HEK293 (cell line): Measurements from ENCODE around the gene APOBEC3A.

ENCODE experiments used
- CTCF ChIA-PET: fragments of 350-600 bp; formaldehyde crosslinking; extraction: SDS; loops from one replicate; lab custom pipeline; 2021; ENCODE audit warnings: antibody characterized with exemption; lab: Yijun Ruan, JAX
- POLR2A ChIA-PET: fragments of 300-600 bp; formaldehyde crosslinking; extraction: SDS; loops from one replicate; lab custom pipeline; 2020; ENCODE audit warnings: antibody characterized with exemption, inconsistent platforms; lab: Yijun Ruan, JAX
- H3K27ac ChIP-seq: fragments of 200-500 bp; sonication (Bioruptor generic); 2 replicates; pipeline ENCODE4 v1.5.1; 2014; ENCODE audit warnings: low read depth, low read length, control low read depth, inconsistent platforms; ENCODE audit errors: extremely low read depth
- H3K36me3 ChIP-seq, 2 experiments: fragments of 200-500 bp in 1 of 2; sonication (Bioruptor generic) in 1 of 2; 1 replicate in 1 of 2; 2 replicates in 1 of 2; pipeline ENCODE4 v1.5.1; 2014 to 2017; ENCODE audit warnings: inconsistent platforms in 2 of 2, low read length in 2 of 2; ENCODE audit not compliant: control insufficient read depth in 2 of 2, insufficient read depth in 1 of 2
- H3K4me1 ChIP-seq: fragments of 200-500 bp; sonication (Bioruptor generic); 2 replicates; pipeline ENCODE4 v1.5.1; 2014; ENCODE audit warnings: mild to moderate bottlenecking, low read length, inconsistent platforms; ENCODE audit not compliant: control insufficient read depth, insufficient read depth
- H3K4me3 ChIP-seq: 2 replicates; pipeline ENCODE4 v1.5.1; 2011; ENCODE audit warnings: low read depth, mild to moderate bottlenecking, control low read depth, low read length, moderate library complexity
- H3K9me3 ChIP-seq: fragments of 200-500 bp; sonication (Bioruptor generic); 2 replicates; pipeline ENCODE4 v1.5.1; 2014; ENCODE audit warnings: low read depth, low read length, inconsistent platforms; ENCODE audit not compliant: control insufficient read depth, insufficient read depth
- GLIS1 ChIP-seq: fragments of 450-650 bp; formaldehyde crosslinking; IDR thresholded peaks from 2 replicates; pipeline ENCODE4 v1.5.1; 2016; ENCODE audit warnings: missing biosample characterization, missing genetic modification characterization
- HOXA7 ChIP-seq: sonication (generic); formaldehyde crosslinking; IDR thresholded peaks from 2 replicates; pipeline ENCODE4 v1.8.1; 2022; ENCODE audit warnings: missing genetic modification reagents, borderline replicate concordance
- OSR2 ChIP-seq: fragments of 450-650 bp; formaldehyde crosslinking; IDR thresholded peaks from 2 replicates; pipeline ENCODE4 v1.5.1; 2016; ENCODE audit warnings: missing biosample characterization, missing genetic modification characterization
- RBAK ChIP-seq: fragments of 450-650 bp; formaldehyde crosslinking; IDR thresholded peaks from 2 replicates; pipeline ENCODE4 v1.5.1; 2016; ENCODE audit warnings: missing biosample characterization, missing genetic modification characterization
- TCF7L2 ChIP-seq: IDR thresholded peaks from 2 replicates; pipeline ENCODE4 v1.6.1; 2011; ENCODE audit warnings: low read depth, mild to moderate bottlenecking, inconsistent platforms, low read length, moderate library complexity, borderline replicate concordance
- ZNF274 ChIP-seq, 2 experiments: fragments of 200-500 bp in 1 of 2; fragments of 450-650 bp in 1 of 2; sonication (Bioruptor generic) in 1 of 2; formaldehyde crosslinking in 1 of 2; IDR thresholded peaks; 2 replicates each; pipeline versions ENCODE4 v1.5.1 to v1.6.1; 2014 to 2016; ENCODE audit warnings: borderline replicate concordance in 1 of 2, inconsistent platforms in 1 of 2, low read length in 1 of 2, missing biosample characterization in 1 of 2, missing genetic modification characterization in 1 of 2
- ZNF510 ChIP-seq: fragments of 450-650 bp; formaldehyde crosslinking; IDR thresholded peaks from 2 replicates; pipeline ENCODE4 v1.5.1; 2018; ENCODE audit warnings: mild to moderate bottlenecking, missing genetic modification characterization, missing biosample characterization; ENCODE audit not compliant: insufficient replicate concordance
- ZNF654 ChIP-seq: fragments of 450-650 bp; formaldehyde crosslinking; IDR thresholded peaks from 2 replicates; pipeline ENCODE4 v1.5.1; 2016; ENCODE audit warnings: low read depth, missing biosample characterization, missing genetic modification characterization
- ZNF707 ChIP-seq: fragments of 450-650 bp; formaldehyde crosslinking; IDR thresholded peaks from 2 replicates; pipeline ENCODE4 v1.5.1; 2016; ENCODE audit warnings: missing biosample characterization, missing genetic modification characterization
- TF ChIP-seq, protein P1 (sequence below): fragments of 450-650 bp; formaldehyde crosslinking; IDR thresholded peaks from 2 replicates; pipeline ENCODE4 v1.5.1; 2016; ENCODE audit warnings: missing biosample characterization, missing genetic modification characterization
- TF ChIP-seq, protein P2 (sequence below): fragments of 450-650 bp; formaldehyde crosslinking; optimal IDR thresholded peaks from 2 replicates; pipeline ENCODE3; 2016; ENCODE audit warnings: missing biosample characterization, mild to moderate bottlenecking, missing genetic modification characterization
- TF ChIP-seq, protein P3 (sequence below): fragments of 450-650 bp; formaldehyde crosslinking; IDR thresholded peaks from 2 replicates; pipeline ENCODE4 v1.5.1; 2017; ENCODE audit warnings: missing biosample characterization, missing genetic modification characterization
- TF ChIP-seq, protein P4 (sequence below): fragments of 450-650 bp; formaldehyde crosslinking; IDR thresholded peaks from 2 replicates; pipeline ENCODE4 v1.5.1; 2016; ENCODE audit warnings: missing biosample characterization, missing genetic modification characterization
- TF ChIP-seq, protein P5 (sequence below): fragments of 450-650 bp; formaldehyde crosslinking; IDR thresholded peaks from 2 replicates; pipeline ENCODE4 v1.5.1; 2017; ENCODE audit warnings: missing biosample characterization, missing genetic modification characterization
- TF ChIP-seq, protein P6 (sequence below): fragments of 450-650 bp; formaldehyde crosslinking; IDR thresholded peaks from 2 replicates; pipeline ENCODE4 v1.5.1; 2016; ENCODE audit warnings: missing biosample characterization, missing genetic modification characterization
- TF ChIP-seq, protein P7 (sequence below): fragments of 450-650 bp; formaldehyde crosslinking; IDR thresholded peaks from 2 replicates; pipeline ENCODE4 v1.5.1; 2016; ENCODE audit warnings: missing biosample characterization, missing genetic modification characterization

APOBEC3A gene

DNA sequence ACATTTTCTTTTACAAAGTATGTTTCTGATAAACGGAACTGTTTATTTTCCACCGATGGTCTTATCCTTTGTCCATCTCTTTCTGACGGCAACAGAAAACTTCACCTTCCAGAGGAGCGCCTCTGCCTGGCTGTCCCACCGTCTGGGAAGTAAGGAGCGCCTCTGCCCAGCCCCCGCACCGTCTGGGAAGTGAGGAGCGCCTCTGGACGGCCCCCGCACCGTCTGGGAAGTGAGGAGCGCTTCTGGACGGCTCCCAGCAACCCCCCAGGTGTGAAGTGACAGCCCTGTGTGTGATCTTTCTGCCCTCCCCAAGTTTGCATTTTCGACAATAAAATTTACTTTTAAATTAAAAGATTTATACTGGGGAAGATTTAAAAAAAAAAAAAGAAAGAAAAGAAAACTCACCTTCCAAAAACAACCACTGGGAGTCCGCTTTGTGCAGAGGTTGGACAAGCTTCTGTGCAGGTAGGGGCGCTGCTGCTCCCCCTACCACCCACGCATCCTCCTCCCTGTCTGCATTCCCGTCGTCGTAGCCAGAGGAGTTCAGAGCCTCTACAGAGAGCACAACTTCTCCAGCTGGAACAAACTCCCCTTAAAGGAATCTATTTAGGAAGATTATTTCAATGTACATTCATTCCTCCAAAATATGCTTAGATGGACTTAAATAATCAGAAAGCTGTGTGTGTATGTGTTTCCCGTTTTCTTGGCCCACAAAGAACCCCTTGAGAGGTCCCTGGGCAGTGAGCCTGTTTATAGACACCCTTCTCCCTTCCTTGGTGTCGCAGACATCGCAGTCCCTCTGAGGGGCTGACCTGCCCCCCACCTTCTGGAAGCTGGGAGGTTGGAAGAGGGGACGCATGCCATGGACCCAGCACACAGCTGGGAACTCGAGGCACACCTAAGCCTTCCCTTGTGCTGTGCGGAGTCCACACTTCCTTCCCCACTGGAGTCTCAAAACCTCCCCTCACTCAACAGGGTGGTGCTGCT is 23.9 kb downstream of the APOBEC3A start (continued):
- TF ChIP-seq RBAK (no peak), OSR2 (tag by site-specific recombination) (peak; percentile 42)

DNA sequence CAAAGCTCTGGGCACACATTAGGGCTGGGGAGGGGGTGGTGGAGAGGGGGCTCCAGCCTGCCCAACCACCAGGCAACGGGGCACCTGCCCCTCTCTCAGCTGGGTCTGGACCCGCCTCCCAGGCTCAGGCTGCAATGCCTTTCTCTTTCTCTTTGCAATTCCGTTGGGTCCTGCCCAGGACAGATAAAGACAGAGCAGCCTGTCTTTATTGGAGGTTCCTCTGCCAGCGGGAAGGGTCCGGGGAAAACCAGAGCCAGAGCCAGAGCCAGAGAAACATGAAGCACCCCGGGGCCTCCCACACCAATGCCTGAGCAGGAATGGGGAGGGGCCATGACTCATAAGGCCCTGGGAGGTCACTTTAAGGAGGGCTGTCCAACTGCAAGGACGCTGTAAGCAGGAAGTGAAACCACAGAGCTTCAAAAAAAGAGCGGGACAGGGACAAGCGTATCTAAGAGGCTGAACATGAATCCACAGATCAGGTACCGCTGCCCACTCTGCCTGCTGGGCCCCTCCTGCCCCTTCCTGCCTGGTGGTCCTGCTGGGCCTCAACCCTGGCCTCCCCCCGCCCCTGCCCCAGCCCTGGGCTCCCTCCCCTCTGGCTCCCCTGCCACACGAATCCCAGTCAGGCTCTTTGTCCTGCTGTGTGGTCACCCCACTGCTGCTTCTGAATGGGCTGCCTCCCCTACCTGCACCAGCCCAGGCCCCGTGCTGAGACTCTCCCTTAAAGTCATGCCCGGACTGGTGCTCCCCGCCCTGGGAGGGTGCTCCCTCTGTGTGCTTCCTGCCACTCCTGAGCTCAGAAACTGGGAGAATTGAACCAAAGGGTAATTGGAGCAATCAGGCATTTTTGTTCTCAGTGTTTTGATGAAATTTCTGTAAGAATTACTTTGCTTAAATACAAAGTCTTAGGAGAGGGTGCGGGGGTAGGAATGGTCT is 24.9 kb downstream of the APOBEC3A start, which contains the start of gene APOBEC3B:
APOBEC3B (plus strand) TSS at position 356 of the 936 bp plus-strand sequence; CDS start at position 463, 107 bp downstream.
- H3K27ac ChIP-seq = peak within 1 kb of the TSS; percentile 39; the same call in 1 of the 2 replicates
- ChIA-PET CTCF (interaction anchor here (0.7 to 4.1 kb wide), 8 partner anchors 20 to 329 kb away, joined by 3 to 26 read pairs (median 4); no protein-coding TSS in a partner anchor), POLR2A (interaction anchor here (0.6 to 1.9 kb wide), 6 partner anchors 11 to 118 kb away, joined by 3 to 7 read pairs (median 4); partner anchors contain the start of gene CBX6)
- peak within 1 kb of the TSS; percentile 13 for H3K4me3 ChIP-seq
- H3K9me3 ChIP-seq = no peaks in the 10 kb centered on the region
- H3K4me1 ChIP-seq = peaks cover 2% of the 10 kb centered on the region; the same call in 1 of the 2 replicates
- H3K36me3 ChIP-seq = no peaks in the 10 kb centered on the region
- TF ChIP-seq ZNF510 (tag by site-specific recombination) (no peak), ZNF707 (tag by site-specific recombination) (no peak), TCF7L2 (no peak), GLIS1 (tag by site-specific recombination) (peak; percentile 97), HOXA7 (CRISPR knock-in tag) (no peak), ZNF654 (tag by site-specific recombination) (no peak), ZNF274 (IDR thresholded peaks at IDR 0.05; ENCODE audit: low read length) (no peak), ZNF274 (tag by site-specific recombination; IDR thresholded peaks at IDR 0.05; ENCODE audit: borderline replicate concordance) (no peak)
- TF ChIP-seq, protein P1, sequence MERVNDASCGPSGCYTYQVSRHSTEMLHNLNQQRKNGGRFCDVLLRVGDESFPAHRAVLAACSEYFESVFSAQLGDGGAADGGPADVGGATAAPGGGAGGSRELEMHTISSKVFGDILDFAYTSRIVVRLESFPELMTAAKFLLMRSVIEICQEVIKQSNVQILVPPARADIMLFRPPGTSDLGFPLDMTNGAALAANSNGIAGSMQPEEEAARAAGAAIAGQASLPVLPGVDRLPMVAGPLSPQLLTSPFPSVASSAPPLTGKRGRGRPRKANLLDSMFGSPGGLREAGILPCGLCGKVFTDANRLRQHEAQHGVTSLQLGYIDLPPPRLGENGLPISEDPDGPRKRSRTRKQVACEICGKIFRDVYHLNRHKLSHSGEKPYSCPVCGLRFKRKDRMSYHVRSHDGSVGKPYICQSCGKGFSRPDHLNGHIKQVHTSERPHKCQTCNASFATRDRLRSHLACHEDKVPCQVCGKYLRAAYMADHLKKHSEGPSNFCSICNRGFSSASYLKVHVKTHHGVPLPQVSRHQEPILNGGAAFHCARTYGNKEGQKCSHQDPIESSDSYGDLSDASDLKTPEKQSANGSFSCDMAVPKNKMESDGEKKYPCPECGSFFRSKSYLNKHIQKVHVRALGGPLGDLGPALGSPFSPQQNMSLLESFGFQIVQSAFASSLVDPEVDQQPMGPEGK (tag by site-specific recombination) = peak; percentile 69; the same call in 1 of the 2 replicates
- TF ChIP-seq, protein P2, sequence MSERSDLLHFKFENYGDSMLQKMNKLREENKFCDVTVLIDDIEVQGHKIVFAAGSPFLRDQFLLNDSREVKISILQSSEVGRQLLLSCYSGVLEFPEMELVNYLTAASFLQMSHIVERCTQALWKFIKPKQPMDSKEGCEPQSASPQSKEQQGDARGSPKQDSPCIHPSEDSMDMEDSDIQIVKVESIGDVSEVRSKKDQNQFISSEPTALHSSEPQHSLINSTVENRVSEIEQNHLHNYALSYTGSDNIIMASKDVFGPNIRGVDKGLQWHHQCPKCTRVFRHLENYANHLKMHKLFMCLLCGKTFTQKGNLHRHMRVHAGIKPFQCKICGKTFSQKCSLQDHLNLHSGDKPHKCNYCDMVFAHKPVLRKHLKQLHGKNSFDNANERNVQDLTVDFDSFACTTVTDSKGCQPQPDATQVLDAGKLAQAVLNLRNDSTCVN (tag by site-specific recombination) = no peak
- TF ChIP-seq, protein P3, sequence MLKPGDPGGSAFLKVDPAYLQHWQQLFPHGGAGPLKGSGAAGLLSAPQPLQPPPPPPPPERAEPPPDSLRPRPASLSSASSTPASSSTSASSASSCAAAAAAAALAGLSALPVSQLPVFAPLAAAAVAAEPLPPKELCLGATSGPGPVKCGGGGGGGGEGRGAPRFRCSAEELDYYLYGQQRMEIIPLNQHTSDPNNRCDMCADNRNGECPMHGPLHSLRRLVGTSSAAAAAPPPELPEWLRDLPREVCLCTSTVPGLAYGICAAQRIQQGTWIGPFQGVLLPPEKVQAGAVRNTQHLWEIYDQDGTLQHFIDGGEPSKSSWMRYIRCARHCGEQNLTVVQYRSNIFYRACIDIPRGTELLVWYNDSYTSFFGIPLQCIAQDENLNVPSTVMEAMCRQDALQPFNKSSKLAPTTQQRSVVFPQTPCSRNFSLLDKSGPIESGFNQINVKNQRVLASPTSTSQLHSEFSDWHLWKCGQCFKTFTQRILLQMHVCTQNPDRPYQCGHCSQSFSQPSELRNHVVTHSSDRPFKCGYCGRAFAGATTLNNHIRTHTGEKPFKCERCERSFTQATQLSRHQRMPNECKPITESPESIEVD = no peak
- TF ChIP-seq, protein P4, sequence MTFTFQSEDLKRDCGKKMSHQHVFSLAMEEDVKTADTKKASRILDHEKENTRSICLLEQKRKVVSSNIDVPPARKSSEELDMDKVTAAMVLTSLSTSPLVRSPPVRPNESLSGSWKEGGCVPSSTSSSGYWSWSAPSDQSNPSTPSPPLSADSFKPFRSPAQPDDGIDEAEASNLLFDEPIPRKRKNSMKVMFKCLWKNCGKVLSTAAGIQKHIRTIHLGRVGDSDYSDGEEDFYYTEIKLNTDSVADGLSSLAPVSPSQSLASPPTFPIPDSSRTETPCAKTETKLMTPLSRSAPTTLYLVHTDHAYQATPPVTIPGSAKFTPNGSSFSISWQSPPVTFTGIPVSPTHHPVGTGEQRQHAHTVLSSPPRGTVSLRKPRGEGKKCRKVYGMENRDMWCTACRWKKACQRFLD (tag by site-specific recombination) = no peak
- TF ChIP-seq, protein P5, sequence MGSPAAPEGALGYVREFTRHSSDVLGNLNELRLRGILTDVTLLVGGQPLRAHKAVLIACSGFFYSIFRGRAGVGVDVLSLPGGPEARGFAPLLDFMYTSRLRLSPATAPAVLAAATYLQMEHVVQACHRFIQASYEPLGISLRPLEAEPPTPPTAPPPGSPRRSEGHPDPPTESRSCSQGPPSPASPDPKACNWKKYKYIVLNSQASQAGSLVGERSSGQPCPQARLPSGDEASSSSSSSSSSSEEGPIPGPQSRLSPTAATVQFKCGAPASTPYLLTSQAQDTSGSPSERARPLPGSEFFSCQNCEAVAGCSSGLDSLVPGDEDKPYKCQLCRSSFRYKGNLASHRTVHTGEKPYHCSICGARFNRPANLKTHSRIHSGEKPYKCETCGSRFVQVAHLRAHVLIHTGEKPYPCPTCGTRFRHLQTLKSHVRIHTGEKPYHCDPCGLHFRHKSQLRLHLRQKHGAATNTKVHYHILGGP (tag by site-specific recombination) = no peak
- TF ChIP-seq, protein P6, sequence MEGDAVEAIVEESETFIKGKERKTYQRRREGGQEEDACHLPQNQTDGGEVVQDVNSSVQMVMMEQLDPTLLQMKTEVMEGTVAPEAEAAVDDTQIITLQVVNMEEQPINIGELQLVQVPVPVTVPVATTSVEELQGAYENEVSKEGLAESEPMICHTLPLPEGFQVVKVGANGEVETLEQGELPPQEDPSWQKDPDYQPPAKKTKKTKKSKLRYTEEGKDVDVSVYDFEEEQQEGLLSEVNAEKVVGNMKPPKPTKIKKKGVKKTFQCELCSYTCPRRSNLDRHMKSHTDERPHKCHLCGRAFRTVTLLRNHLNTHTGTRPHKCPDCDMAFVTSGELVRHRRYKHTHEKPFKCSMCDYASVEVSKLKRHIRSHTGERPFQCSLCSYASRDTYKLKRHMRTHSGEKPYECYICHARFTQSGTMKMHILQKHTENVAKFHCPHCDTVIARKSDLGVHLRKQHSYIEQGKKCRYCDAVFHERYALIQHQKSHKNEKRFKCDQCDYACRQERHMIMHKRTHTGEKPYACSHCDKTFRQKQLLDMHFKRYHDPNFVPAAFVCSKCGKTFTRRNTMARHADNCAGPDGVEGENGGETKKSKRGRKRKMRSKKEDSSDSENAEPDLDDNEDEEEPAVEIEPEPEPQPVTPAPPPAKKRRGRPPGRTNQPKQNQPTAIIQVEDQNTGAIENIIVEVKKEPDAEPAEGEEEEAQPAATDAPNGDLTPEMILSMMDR (tag by site-specific recombination) = no peak
- TF ChIP-seq, protein P7, sequence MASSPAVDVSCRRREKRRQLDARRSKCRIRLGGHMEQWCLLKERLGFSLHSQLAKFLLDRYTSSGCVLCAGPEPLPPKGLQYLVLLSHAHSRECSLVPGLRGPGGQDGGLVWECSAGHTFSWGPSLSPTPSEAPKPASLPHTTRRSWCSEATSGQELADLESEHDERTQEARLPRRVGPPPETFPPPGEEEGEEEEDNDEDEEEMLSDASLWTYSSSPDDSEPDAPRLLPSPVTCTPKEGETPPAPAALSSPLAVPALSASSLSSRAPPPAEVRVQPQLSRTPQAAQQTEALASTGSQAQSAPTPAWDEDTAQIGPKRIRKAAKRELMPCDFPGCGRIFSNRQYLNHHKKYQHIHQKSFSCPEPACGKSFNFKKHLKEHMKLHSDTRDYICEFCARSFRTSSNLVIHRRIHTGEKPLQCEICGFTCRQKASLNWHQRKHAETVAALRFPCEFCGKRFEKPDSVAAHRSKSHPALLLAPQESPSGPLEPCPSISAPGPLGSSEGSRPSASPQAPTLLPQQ (tag by site-specific recombination) = peak; percentile 54; the same call in 1 of the 2 replicates
